ENCODE results near the gene EFNB3. TPM values are rescaled to one million over a fixed set of nuclear protein-coding genes. Genes with fewer than 3 reads are reported as not detected.

EFNB3 gene
- polyA plus RNA-seq, 2 of the 4 experiments (the other 2 are of a cell fraction): 1.7 to 1.9 TPM

GRCh38 chr17:7727886-7728285 lies 22.9 kb downstream of the EFNB3 start:
- Histone ChIP-seq H3K9me3 (no peaks in the 10 kb centered on the region), H3K4me3 (no peak overlapping the region), H3K27ac (no peak overlapping the region), H3K4me1 (no peaks in the 10 kb centered on the region), H3K4me2 (no peak overlapping the region)
- WGBS (ENCODE audit: missing lambda C conversion rate): 69% methylated on average over 3 of the region's 3 CpGs
- ChIA-PET CTCF (interaction anchor here (1.2 to 4.0 kb wide), 5 partner anchors 11 to 314 kb away, joined by 3 to 20 read pairs (median 7); partner anchors contain the start of genes DNAH2 and WRAP53), POLR2A (interaction anchor here (0.7 kb wide), 1 partner anchor 129 kb away, joined by 4 read pairs; the partner anchor contains the start of gene NAA38)
- TF ChIP-seq ZFP36 (IDR thresholded peaks at IDR 0.05; ENCODE audit: borderline replicate concordance, partially characterized antibody) (no peak), SMC3 (IDR thresholded peaks at IDR 0.05) (no peak), NR3C1 (IDR thresholded peaks at IDR 0.05) (no peak), NPAS2 (CRISPR knock-in tag; IDR thresholded peaks at IDR 0.05; ENCODE audit: borderline replicate concordance) (no peak), MAZ (IDR thresholded peaks at IDR 0.05; ENCODE audit: borderline replicate concordance, low read depth, low read length) (no peak), MAX (IDR thresholded peaks at IDR 0.05) (no peak), E2F6 (IDR thresholded peaks at IDR 0.05; ENCODE audit: borderline replicate concordance, low read depth) (no peak), CTCF (IDR thresholded peaks at IDR 0.05) (no peak), NFE2L2 (conservative IDR thresholded peaks at IDR 0.05; ENCODE audit: low read length) (no peak)
- no peak for FAIRE-seq
- no peak for DNase-seq (ENCODE audit: low read depth in 1 of 2, low spot score in 1 of 2)
- ATAC-seq: no peak

- Histone ChIP-seq H3K4me1 (no peaks in the 10 kb centered on the region), H3K9me3 (no peaks in the 10 kb centered on the region), H3K4me3 (no peak overlapping the region), H3K4me2 (no peak overlapping the region), H3K27ac (no peak overlapping the region)
- FAIRE-seq (no peak), DNase-seq (ENCODE audit: low read depth in 1 of 2, low spot score in 1 of 2) (no peak), ATAC-seq (no peak)
- WGBS (ENCODE audit: missing lambda C conversion rate): 29% methylated on average over 1 of the region's 1 CpG
- TF ChIP-seq FOXS1 (CRISPR knock-in tag; IDR thresholded peaks at IDR 0.05) (no peak), BHLHE40 (IDR thresholded peaks at IDR 0.05; ENCODE audit: low read depth, low read length) (no peak), E2F6 (IDR thresholded peaks at IDR 0.05; ENCODE audit: borderline replicate concordance, low read depth) (no peak), CTCF (IDR thresholded peaks at IDR 0.05) (no peak), RARB (CRISPR knock-in tag; IDR thresholded peaks at IDR 0.05) (no peak), MAX (IDR thresholded peaks at IDR 0.05) (no peak), EP300 (IDR thresholded peaks at IDR 0.05) (no peak), PHF8 (IDR thresholded peaks at IDR 0.05; ENCODE audit: borderline replicate concordance, low read depth) (no peak), ATOH8 (CRISPR knock-in tag; IDR thresholded peaks at IDR 0.05; ENCODE audit: low read depth) (no peak)
- ChIA-PET CTCF (interaction anchor here (0.8 to 4.8 kb wide), 8 partner anchors 12 to 312 kb away, joined by 3 to 35 read pairs (median 4); no protein-coding TSS in a partner anchor), POLR2A (no interaction called here)
Observed at GRCh38 chr17:7729816-7730215, 24.8 kb downstream of the EFNB3 start.
